Right ventricle myocardium superior (tissue), 1 donor: Measurements from ENCODE around the gene EOLA2. TPM values are rescaled to one million over a fixed set of nuclear protein-coding genes. Genes with fewer than 3 reads are reported as not detected.
"Not testable (repeated sequence)": the region's sequence is repeated elsewhere in the genome, so short reads cannot be mapped to it uniquely, and the experiment has no call there.

ENCODE experiments used
- ATAC-seq: fragments of 200-7000 bp; cut with Tn5 transposase; one replicate; pipeline ENCODE4 v1.9.1; 2020; ENCODE audit warnings: mild to moderate bottlenecking; ENCODE audit not compliant: poor library complexity
- DNase-seq: peaks from one replicate; pipeline ENCODE4 v3.0.0-alpha.2; 2020
- intact Hi-C: fragments of 100-400 bp; cut with DNase I; formaldehyde crosslinking; loops from one replicate; pipeline ENCODE4 v1.11.2; 2022
- long read RNA-seq: library from polyadenylated mRNA; unstranded; transcript quantifications from one replicate; pipeline ENCODE4 v2.0.0, GENCODE V29; 2021
- total RNA-seq: library from RNA; stranded (reverse); fragmentation: NEBNext Ultra II Directional; extraction: Animal tissue kit (Norgen Biotek cat#: 25700); gene quantifications from one replicate; pipeline ENCODE4 v1.2.1, GENCODE V29; 2021
- donor health status: DM: no; HTN: yes; CAD: no; lungs with severe emphysema.

EOLA2 gene
- total RNA-seq, result 21.8 TPM
- long read RNA-seq, transcript CXorf40B-203 (5 exons, 1,653 nt), result major isoform, 8 of 19 reads
- long read RNA-seq, partial matches to known transcripts, result 0 of 19 reads
- long read RNA-seq, other reads (novel, unspliced or antisense), result 8 of 19 reads

DNA sequence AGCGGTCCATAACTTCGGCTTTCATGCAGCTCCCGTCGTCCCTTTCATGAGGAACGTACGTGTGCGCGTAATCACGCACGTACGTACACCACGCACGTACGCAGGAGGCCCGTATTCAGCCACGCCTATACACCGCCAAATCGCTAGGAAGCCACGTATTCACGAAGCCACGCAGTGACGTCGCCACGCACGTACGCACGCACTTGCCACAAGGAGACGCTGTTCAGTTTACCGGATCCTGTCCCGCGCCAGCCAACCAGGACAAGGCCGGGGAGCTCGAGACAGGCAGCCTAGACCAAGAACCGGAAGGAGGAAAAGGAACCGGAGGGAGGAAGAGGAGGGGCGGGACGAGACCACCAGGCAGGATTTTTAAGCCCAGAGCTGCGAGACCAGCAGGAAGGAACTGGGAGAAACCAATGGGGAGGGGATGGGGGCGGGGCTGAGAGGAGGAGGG lies at the start of gene EOLA2:
Gene EOLA2 (minus strand): TSS at position 65 of the 454 bp plus-strand sequence. CDS start 4,617 bp downstream, outside the sequence.
- peak; percentile 97 for DNase-seq
- intact Hi-C loops, result no loop called here
- peak; percentile 69 for ATAC-seq

DNA sequence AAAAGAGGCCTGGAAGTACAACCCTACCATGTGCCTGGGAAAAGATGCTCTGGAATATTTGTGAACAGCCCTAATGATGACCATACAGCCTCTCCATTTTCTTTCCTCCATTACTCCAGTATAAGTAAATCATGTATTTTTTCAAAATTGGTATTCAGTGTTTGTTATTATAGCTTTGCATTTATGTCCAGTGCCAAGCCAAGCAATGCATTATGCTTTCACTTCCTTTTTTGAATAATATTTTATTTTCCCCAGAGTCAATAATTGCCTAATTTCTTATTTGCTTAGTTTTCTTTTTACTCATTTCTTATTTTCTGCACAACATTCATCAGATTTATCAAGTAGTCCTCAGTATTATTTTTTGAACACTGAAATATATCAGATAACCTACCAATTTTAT lies 49.3 kb upstream of the EOLA2 start:
- DNase-seq (no peak), ATAC-seq (no peak)
- intact Hi-C loops, result no loop called here

DNA sequence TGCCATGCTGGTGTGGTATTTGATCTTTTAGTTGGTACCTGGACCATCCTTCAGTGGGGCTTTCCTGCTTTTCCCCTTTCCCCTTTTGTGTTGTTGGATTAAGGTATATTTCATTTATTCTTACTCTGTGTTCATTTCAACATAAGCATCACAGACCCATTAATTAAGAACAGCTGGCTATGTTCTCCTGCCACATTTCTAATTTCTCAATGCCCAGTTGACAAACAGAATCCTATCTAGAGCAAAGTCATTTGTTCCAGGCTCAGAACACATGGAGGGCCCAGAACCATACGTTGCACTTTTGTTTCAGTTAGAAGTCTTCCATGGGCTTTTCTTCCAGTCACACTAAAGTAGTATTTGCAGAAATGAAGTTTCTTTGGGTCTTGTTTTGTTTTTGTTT lies 46.1 kb upstream of the EOLA2 start:
- intact Hi-C loops, result no loop called here
- no peak for DNase-seq
- ATAC-seq, result no peak

DNA sequence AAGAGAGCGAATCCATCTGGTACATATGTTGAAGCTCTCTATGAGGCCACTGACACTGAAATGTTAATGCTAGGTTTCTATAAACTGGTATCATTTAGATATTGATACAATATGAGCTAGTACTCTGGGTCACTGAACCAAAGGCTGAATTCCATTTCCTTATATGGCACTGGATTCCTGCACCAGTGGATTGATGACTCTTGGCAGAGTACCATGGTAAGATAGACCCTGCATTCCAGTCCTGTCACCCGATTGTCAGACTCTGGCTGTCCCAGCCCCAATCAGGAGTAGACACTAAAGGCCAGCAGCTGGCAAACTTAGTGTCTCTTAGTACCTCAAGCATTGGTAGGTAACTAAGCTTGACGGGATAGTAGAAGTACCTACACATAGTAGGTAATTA lies 44.0 kb upstream of the EOLA2 start:
- peak; percentile 25 for ATAC-seq
- no peak for DNase-seq
- intact Hi-C loops, result no loop called here

DNA sequence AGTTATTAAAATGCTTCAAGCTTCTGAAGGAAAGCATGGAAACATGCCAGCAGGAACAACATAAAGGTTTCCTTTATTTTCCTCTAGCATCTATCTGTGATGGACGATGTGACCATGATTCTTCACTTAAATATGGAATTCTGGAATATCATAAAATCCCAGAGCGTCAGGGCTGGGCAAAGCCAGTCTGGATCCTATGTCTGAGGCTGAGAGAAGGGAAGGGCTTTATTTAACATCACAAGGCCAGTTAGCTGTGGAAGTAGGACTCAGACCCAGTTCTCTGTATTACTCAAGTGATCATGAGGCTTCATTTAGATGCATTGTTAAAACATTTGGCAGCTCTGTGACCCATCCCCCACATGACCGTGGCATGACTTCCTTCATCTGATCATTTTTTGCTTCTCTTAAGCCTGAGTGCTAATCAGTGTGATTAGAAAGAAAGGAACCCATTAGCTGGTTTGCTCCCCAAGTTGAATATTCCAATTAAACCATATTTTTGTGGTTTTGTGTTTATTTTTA lies 40.9 kb upstream of the EOLA2 start:
- intact Hi-C loops, result no loop called here

DNA sequence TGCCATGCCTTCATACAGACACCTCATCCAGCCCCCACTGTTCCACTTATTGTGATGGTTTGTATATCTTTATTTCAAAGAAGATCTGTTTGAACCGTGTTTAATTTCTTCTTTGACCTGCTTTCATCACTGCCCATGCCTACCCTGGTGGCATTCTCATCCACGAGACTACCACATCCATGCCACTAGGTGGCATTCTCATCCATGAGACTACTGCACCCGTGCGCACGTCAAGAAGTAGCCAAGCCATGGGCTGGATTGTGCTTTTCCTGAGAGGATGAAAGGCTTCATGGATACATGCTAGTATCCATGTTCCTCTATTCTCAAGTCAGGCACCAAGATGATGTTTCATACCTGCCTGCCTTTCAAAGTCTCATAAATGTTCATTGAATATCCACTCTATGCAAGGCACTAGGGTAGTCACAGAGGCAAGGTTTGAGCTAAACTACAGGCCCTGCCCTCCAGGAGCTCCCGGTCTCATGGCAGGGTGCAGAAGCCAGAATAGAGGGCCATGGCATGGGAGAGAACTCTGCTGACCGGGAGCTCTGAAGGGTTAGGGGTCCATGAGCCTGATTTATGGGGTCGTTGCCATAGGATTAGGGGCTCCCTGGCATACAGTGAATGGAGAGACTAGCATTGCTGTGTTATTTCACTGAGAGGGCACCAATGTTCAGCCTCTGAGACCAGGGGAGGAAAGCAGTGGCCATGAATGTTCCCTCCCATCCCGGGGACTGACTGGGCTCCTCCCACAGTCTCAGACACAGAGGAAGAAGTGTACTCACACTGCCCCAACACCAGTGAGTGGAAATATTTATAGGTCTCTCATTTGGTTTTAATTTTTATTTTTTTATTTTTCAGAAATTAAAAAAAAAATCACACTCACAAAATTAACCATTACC lies 24.8 kb upstream of the EOLA2 start:
- intact Hi-C loops, result loop anchor here (10.0 kb wide), 1 partner anchor 522 kb away; no protein-coding TSS in a partner anchor
- peak; percentile 81 for ATAC-seq
- no peak for DNase-seq

More for the DNA sequence above, 40.9 kb upstream of the EOLA2 start:
- ATAC-seq (no peak), DNase-seq (no peak)

DNA sequence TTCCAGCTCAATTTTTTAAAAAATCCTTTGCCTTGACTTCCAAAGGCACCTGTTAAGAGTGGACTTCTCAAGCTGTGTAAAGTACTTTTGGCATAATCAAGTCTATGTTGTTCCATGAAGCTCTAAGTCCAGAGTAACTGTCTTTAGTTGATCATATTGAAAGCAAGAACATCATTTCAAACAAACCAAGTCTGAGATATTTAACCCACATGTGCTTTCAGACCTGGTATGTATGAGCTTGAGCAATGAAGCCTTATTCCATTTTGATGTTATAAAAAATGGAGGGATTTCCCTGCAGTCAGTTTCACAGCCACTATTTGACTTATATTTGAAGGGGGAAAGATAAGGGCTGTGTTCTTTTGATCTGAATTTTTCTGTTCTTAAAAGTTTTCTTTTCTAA lies 23.7 kb upstream of the EOLA2 start:
- ATAC-seq, result no peak
- intact Hi-C loops, result loop anchor here (10.0 kb wide), 1 partner anchor 523 kb away; no protein-coding TSS in a partner anchor
- DNase-seq, result no peak

DNA sequence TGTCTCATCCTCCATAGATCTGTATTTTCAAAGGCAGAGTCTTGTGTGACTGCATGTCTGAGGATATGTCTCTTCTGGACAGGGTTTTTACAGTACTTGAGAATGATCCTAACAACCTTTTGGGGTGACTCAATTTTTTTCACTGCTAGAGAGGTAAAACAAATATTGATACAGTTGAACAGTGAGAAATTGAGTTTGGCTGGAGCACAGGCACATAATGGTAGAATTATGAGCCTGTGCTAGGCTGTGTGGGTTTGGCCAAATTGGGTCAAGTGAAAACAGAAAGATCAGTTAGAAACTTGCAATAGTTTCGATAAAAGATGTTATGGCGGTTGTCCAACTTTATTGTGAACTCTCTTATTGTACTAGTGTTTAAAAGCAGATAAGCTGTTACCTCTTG lies 23.3 kb upstream of the EOLA2 start:
- ATAC-seq (no peak), DNase-seq (no peak)
- intact Hi-C loops, result loop anchor here (10.0 kb wide), 1 partner anchor 523 kb away; no protein-coding TSS in a partner anchor

DNA sequence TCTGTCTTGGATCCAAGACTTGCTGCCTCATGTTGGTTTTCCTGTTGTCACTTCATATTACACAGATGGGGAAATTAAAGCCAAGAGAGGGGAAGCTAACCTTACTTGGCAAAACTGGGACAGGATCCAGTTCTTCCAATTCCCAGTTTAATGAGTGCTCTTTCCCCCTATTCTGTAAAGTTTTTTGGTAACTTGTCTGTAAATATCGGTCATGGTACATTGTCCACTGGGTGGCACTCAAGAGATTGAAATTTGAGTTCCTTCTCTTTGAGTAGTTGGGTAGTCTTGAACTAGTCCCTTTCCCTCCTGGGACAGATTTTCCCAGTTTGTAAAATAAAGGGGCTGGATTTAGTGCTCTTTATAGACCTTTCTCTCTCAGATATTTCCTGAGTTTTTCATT lies 12.4 kb upstream of the EOLA2 start:
- DNase-seq (no peak), ATAC-seq (no peak)
- intact Hi-C loops, result no loop called here

DNA sequence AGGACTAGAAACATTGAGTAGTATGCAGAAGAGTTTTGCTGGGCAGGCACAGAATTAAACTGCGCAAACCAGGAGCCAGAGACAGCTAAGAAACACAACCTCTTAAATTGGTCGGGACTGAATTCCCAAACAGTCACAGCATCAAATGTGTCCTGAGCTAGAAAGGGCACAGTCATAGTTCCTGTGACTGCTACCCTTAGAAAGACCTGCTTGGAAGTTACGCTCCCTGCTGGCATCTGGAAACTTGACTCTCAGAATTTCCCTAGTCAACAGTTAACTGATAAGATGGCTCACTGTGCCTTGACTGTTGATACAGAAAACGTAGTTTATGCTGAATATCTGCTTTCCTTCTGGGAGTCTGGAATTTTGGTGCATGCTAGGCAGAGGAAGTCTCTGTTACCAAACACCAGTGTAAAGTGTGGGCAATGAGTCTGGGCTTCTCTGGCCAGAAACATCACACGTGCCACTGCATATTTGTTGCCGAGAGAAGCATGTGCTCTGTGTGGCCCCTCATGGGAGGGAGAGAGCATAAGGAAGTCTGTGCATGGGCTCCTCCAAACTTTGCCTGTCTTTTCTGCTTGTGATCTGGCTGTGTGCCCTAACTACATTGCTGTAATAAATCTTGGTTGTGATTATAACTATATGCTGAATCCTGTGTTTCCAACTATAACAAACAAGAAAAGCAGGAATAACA lies 11.6 kb upstream of the EOLA2 start:
- ATAC-seq, result no peak
- intact Hi-C loops, result no loop called here
- DNase-seq, result no peak

DNA sequence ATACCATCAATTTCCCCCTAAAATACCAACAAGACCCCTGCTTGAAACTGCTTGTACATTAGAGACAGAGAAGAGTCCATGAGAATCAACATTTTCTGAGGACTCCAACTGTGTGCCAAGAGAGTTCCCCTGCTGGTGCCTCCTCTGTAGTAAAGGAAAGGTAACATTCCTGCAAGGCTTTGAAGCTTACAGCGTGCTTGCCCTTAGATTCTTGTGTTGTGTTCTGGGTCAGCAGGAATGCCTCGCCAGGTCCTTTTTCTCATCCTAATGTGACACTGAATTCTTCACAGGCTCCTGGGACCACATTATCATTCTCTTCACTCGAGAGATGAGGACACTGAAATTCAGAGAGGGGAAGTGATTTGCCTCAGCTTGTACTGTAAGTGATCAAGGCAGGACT lies 9.7 kb upstream of the EOLA2 start:
- intact Hi-C loops, result no loop called here
- ATAC-seq (no peak), DNase-seq (no peak)

DNA sequence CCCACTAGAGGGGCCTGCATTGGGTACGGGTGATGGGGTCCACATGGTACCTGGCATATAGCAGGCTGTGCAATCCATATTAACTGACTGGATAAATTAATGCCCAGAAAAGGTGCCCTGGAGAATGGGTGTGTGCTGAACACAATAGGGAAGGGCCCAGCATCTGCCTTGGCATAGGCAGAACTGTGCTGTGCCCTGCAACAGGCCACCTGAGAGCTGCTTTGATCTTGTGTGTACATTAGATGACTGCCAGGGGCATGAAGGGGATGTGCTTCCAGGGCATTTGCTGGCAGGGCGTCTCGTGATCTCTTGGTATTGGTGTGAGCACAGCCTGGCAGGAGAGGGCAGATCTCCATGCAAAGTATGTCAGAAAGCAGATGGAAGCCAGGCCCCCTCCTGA lies 8.6 kb upstream of the EOLA2 start:
- DNase-seq, ATAC-seq, intact Hi-C loops: not testable (repeated sequence)

DNA sequence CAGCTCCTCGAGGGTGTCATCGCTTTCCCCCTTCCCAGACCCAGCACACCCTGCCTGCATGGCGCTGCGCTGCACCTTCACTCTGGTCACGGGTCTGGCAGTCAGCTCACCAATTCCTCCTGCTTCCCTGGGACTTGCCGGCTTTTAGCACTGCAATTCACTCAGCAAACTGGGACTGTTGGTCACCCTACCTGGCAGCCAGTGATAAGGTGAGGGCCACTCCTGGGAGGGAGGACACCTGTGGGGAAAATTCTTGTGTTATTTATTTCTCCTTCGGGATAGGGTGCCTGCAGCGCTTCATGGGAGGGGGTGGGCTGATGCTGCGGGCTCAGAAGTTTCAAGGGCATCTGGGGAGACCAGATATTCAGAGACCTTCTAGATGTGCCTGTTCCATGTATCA lies 7.5 kb upstream of the EOLA2 start:
- intact Hi-C loops, DNase-seq, ATAC-seq: not testable (repeated sequence)

DNA sequence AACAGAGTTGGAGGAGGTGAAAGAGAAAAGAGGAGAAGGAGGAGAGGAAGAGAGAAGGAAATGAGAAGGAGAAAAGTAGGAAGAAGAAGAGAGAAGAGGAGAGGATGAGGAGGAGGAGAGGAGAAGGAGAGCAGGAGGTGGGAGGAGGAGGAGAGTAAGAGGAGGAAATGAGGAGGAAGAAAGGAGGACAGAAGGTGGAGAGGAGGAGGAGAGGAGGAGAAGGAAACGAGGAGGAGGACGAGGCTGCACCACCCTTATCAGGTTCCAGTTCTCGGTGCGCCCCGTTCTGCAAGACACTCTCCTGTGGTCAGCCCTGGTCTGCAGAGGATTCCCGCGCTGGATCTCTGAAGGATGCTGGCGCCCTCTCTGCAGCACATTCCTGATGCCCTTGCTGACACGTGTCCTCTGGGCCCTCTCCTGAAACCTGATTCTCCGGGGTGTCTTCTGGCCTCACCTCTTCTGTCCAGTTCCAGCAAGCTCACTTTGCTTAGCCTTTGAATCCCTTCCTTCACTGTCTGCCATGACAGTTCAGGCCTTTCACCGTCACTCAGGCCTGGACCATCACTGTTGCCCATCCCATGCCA lies 6.9 kb upstream of the EOLA2 start:
- ATAC-seq, intact Hi-C loops, DNase-seq: not testable (repeated sequence)

DNA sequence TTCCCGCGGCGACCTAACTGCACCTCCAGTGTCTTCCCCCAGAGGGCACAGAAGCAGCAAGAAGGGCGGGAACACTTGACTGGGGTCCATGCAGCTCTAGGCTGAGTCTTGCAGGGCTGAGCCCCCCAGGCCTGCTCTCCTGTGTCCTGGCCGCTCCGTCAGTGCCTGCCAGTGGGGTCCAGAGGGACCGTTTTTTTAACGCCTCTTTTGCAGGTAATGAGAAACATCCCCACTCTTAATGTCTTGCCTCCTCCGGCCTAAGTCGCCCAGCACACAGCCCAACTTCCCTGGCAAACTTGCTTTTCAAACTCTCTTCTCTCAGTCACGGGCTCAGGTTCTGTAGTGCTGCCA lies 2.4 kb upstream of the EOLA2 start:
- intact Hi-C loops, DNase-seq, ATAC-seq: not testable (repeated sequence)

DNA sequence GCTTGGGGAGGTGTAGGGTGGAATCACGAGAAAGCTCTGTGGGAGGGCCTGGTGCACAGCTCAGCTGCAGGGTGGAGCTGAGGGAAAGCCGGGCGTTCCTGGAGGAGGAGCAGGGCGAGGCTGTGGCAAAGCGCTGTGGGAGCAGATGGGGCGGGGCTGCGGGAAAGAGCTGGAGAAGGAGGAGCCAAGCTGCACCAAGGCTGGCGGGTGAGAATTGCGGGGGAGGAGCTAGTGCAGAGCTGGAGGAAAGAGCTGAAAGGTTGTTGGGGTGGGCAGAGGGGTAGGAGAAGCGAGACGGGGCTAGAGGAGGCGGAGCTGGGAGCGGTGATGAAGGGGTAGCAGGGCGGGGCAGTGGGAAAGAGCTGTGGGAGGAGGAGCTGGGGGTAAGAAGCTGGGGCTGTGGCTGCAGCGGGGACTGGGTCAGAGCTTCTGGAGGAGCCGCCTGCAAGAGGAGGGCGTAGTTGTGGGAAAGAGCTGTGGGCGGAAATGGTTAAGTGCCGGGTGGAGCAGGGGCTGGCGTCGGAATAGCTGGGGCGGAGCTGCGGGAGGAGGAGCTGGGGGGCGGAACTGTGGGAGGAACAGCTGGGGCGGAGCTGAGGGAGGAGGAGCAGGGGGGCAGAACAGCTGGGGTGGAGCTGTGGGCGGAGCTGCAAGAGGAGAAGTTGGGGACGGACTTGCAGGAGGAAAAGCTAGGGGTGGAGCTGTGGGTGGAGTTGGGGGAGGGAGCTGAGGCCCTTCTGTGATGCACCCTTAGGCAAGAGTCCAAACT lies 1.8 kb upstream of the EOLA2 start:
- intact Hi-C loops, result no loop called here
- ATAC-seq (peak; percentile 73), DNase-seq (peak; percentile 96)

DNA sequence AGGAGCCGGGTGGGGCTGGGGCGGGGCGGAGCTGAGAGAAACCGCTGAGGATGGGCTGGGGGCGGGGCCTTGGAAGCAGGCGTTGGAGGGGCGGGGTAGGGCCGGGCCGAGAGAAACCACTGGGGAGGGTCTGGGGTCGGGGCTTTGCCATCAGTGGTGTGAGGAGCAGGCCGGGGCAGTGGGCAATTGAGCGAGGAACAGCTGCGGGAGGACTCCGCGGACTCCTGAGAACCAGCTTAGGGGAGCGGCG lies 1.3 kb upstream of the EOLA2 start:
- ATAC-seq, result peak; percentile 65

DNA sequence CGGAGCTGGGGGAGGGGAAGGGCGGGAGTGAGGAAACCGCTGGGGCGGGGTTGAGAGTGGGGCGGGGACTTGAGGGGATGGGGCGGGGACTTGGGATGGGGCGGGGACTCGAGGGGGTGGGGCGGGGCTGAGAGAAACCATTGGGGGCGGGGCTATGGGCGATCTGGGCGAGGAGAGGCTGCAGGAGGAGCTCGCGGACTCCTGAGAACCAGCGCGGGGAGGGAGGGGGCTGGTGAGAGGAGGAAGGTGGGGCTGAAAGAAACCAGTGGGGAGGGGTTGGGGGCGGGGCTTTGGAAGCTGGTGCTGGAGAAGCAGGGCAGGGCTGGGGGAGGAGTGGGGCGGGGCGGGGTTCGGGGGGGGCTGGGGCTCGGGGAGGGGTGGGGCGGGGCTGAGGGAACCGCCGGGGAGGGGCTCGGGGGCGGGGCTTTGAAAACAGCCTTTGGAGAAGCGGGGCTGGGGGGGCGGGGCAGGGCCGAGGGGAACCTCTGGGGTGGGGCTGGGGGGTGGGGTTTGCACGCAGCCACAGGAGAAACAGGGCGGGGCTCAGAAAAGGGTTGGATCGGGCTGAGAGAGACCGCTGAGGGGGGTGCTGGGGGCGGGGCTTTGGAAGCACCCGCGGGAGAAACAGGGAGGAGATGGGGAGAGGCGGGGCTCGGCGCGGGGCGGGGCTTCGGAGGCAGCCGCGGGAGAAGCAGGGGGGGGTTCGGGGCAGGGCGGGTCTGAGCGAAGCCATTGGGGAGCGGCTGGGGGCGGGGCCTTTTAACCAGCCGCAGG lies 777 bp upstream of the EOLA2 start:
- ATAC-seq, result peak; percentile 38
- peak; percentile 96 for DNase-seq
- intact Hi-C loops, result no loop called here

More for the DNA sequence above, 1.3 kb upstream of the EOLA2 start:
- no peak for DNase-seq
- intact Hi-C loops, result no loop called here
